Measurements from ENCODE around the gene TARBP1.

Gene TARBP1

DNA sequence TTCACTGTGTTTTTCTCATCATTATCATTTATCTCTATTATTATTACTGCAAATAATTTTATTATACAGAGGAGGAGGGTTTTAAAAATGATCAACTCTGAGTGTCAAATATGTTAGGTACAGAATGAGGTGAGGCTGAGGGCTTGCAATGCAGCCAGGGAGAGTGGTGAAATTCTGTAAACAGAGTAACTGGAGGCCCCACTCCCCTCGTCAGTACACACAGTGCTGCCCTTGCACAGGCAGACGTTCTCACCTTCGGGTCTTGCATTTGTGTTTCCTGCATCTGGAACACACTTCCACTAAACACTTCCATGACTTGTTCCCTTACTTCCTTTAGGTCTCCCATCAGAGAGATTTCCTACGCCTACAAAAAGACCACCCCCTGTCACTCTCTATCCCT is 130.0 kb downstream of the TARBP1 start:
- H3K27me3 ChIP-seq (ENCODE audit: insufficient read depth, poor library complexity, severe bottlenecking) = no peaks in the 10 kb centered on the region
- TF ChIP-seq SPI1 (IDR thresholded peaks at IDR 0.05; ENCODE audit: borderline replicate concordance, low read depth) = no peak

GRCh38 chr1:234345237-234345636 is 133.7 kb downstream of the TARBP1 start:
- H3K27me3 ChIP-seq (ENCODE audit: insufficient read depth, poor library complexity, severe bottlenecking) = no peaks in the 10 kb centered on the region
- no peak for TF ChIP-seq REST (IDR thresholded peaks at IDR 0.05; ENCODE audit: insufficient replicate concordance, low read depth)
- no peak for TF ChIP-seq GABPA (IDR thresholded peaks at IDR 0.05; ENCODE audit: low read depth)
- no peak for TF ChIP-seq CTCF (IDR thresholded peaks at IDR 0.05; ENCODE audit: insufficient read depth, low read length)
- no peak overlapping the region for H3K4me3 ChIP-seq (replicated peaks; ENCODE audit: insufficient read depth, low read length)
- DNase-seq (ENCODE audit: low read depth in 1 of 2, low spot score in 1 of 2) = no peak
- H3K27ac ChIP-seq (replicated peaks) = no peak overlapping the region

More for the DNA sequence above, 130.0 kb downstream of the TARBP1 start:
- Histone ChIP-seq H3K4me3 (replicated peaks; ENCODE audit: insufficient read depth, low read length) (no peak overlapping the region), H3K27ac (replicated peaks) (no peak overlapping the region)
- DNase-seq (ENCODE audit: low read depth in 1 of 2, low spot score in 1 of 2) = no peak

DNA sequence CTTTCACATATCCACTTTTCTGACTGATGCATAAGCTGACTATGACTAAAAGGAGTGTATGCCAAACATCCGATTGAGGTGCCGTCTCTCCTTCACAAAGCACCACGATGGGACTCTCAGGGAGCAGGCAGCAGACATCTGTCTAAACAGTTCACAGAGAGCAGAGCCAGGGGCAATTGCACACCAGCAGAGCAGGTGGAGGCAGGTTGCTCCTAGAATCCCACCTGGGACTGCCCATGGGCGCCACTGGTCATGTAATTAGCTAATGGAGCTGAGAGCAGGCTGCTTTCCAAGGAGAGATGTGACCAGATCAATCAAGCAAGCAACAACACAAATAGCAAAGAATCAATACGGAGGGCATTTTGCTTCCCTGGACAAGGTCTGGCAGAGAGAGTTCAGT is 136.2 kb downstream of the TARBP1 start:
- no peak for DNase-seq (ENCODE audit: low read depth in 1 of 2, low spot score in 1 of 2)
- no peak overlapping the region for H3K4me3 ChIP-seq (replicated peaks; ENCODE audit: insufficient read depth, low read length)
- TF ChIP-seq POLR2AphosphoS5 (IDR thresholded peaks at IDR 0.05; ENCODE audit: low read depth) (no peak), REST (IDR thresholded peaks at IDR 0.05; ENCODE audit: insufficient replicate concordance, low read depth) (no peak), GABPA (IDR thresholded peaks at IDR 0.05; ENCODE audit: low read depth) (no peak), SPI1 (IDR thresholded peaks at IDR 0.05; ENCODE audit: borderline replicate concordance, low read depth) (no peak), CTCF (IDR thresholded peaks at IDR 0.05; ENCODE audit: insufficient read depth, low read length) (no peak)

More for the DNA sequence above, 136.2 kb downstream of the TARBP1 start:
- no peak overlapping the region for H3K27ac ChIP-seq (replicated peaks)
- H3K27me3 ChIP-seq (ENCODE audit: insufficient read depth, poor library complexity, severe bottlenecking) = no peaks in the 10 kb centered on the region

Measured in HL-60 (cell line).